Neural progenitor cell (in vitro differentiated cells): ENCODE data around the gene ZNF266. TPM values are rescaled to one million over a fixed set of nuclear protein-coding genes. Genes with fewer than 3 reads are reported as not detected.

Experiments used
- DNase-seq: peaks from one replicate; pipeline ENCODE4 v3.0.0-alpha.2; 2016; ENCODE audit warnings: low spot score
- H2AFZ ChIP-seq: fragments of 200-600 bp; sonication (generic); replicated peaks from 2 replicates; pipeline ENCODE4 v1.6.1; 2016; ENCODE audit warnings: antibody characterized with exemption
- H3F3A ChIP-seq: fragments of 200-600 bp; sonication (generic); 2 replicates; pipeline ENCODE4 v1.6.1; 2016; ENCODE audit warnings: antibody characterized with exemption, low read depth
- H3K27ac ChIP-seq: fragments of 200-600 bp; sonication (generic); 2 replicates; pipeline ENCODE4 v1.5.1; 2016; ENCODE audit warnings: mild to moderate bottlenecking
- H3K27me3 ChIP-seq: fragments of 200-600 bp; sonication (generic); 2 replicates; pipeline ENCODE4 v1.6.1; 2016; ENCODE audit warnings: mild to moderate bottlenecking, moderate library complexity
- H3K36me3 ChIP-seq: fragments of 200-600 bp; sonication (generic); 2 replicates; pipeline ENCODE4 v1.5.1; 2016
- H3K4me1 ChIP-seq: fragments of 200-600 bp; sonication (generic); 2 replicates; pipeline ENCODE4 v1.6.1; 2016; ENCODE audit warnings: mixed run types
- H3K4me2 ChIP-seq: fragments of 200-600 bp; sonication (generic); 2 replicates; pipeline ENCODE4 v1.6.1; 2016
- H3K4me3 ChIP-seq: fragments of 200-600 bp; sonication (generic); 2 replicates; pipeline ENCODE4 v1.5.1; 2016
- H3K79me2 ChIP-seq: fragments of 200-600 bp; sonication (generic); 2 replicates; pipeline ENCODE4 v1.6.1; 2016; ENCODE audit warnings: low read depth
- H3K9ac ChIP-seq: fragments of 200-600 bp; sonication (generic); 2 replicates; pipeline ENCODE4 v1.6.1; 2016
- H3K9me3 ChIP-seq: fragments of 200-600 bp; sonication (generic); 2 replicates; pipeline ENCODE4 v1.5.1; 2016; ENCODE audit warnings: low read depth
- H4K20me1 ChIP-seq: fragments of 200-600 bp; sonication (generic); 2 replicates; pipeline ENCODE4 v1.6.1; 2016; ENCODE audit warnings: low read depth
- H3K27ac Mint-ChIP-seq: 3 replicates; pipeline ENCODE4 v1.8.0; 2021; ENCODE audit warnings: mixed read lengths
- H3K27me3 Mint-ChIP-seq: 2 replicates; pipeline ENCODE4 v1.8.0; 2022; ENCODE audit warnings: low read depth, mild to moderate bottlenecking, inconsistent platforms, moderate library complexity, mixed read lengths; ENCODE audit not compliant: insufficient read depth
- H3K36me3 Mint-ChIP-seq: 3 replicates; pipeline ENCODE4 v1.8.0; 2021; ENCODE audit warnings: mixed read lengths
- H3K4me1 Mint-ChIP-seq: 3 replicates; pipeline ENCODE4 v1.8.0; 2021; ENCODE audit warnings: mixed read lengths
- H3K4me3 Mint-ChIP-seq: 3 replicates; pipeline ENCODE4 v1.8.0; 2021; ENCODE audit warnings: mild to moderate bottlenecking, moderate library complexity, mixed read lengths
- H3K9me3 Mint-ChIP-seq: 3 replicates; pipeline ENCODE4 v1.8.0; 2020; ENCODE audit warnings: mixed read lengths
- EZH2 ChIP-seq: fragments of 200-600 bp; sonication (generic); IDR thresholded peaks from 2 replicates; pipeline ENCODE4 v1.6.1; 2017; ENCODE audit warnings: antibody characterized with exemption, mild to moderate bottlenecking, moderate library complexity
- EZH2phosphoT487 ChIP-seq: fragments of 200-600 bp; sonication (generic); IDR thresholded peaks from 2 replicates; pipeline ENCODE4 v1.6.1; 2017; ENCODE audit warnings: antibody characterized with exemption
- total RNA-seq: library from RNA; depleted of rRNA; stranded (reverse); fragments of >200 nt; gene quantifications from 2 replicates; pipeline ENCODE4 v1.2.3, GENCODE V29; 2015; ENCODE audit warnings: low replicate concordance
- TF ChIP-seq, protein P1 (sequence below): fragments of 200-600 bp; sonication (generic); IDR thresholded peaks from 2 replicates; pipeline ENCODE4 v1.5.1; 2017; ENCODE audit warnings: antibody characterized with exemption, mild to moderate bottlenecking

Gene ZNF266
- total RNA-seq, result 35.1 and 46.2 TPM in 2 replicates

DNA sequence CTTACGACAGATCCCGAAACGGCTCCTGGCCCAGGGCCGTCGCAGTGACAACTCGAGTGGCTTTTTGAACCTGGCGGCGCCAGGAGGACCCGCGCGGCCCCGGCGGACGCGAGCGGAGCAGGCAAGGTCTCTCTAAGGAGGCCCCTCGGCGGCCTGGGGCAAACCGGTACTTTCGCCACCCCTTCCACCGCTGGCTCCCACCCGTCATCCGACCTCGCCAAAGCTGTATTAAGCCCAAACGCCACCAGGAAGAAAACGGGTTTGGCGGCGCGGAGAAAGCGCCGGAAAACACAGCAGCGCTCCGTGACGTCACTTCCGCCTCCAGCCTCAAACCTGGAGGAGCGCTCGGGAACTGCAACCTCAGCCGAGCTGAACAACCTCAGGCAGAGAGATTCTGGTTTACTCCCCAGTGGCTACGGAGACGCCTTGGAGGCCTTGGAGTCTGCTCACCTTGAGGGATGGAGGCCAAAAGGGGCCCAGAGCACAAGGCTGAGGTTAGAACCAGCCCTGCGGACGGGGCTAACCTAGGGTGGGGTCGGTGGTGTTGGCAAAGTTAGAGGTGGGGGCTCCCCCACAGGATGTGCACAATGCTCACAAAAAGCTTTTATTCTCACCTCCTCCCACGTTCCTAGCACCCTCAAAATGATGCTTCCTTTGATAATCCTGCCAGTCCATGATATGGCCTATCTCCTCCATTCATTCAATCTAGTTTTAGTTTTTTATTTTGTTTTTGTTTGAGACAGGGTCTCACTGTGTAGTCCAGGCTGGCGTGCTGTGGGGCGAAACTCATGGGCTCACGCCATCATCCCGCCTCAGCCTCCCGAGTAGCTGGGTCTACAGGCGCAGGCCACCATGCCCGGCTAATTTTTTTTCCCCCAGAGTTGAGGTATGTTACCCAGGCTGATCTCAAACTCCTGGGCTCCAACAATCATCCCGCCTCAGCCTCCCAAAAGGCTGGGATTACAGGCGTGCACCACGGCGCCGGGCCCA is at the start of gene ZNF266:
Gene ZNF266, minus strand, starts transcription at position 295 of the 990 bp plus-strand sequence. CDS start 15,484 bp downstream, outside the sequence.
- TF ChIP-seq EZH2 (peak; percentile 35), EZH2phosphoT487 (no peak)
- TF ChIP-seq, protein P1, sequence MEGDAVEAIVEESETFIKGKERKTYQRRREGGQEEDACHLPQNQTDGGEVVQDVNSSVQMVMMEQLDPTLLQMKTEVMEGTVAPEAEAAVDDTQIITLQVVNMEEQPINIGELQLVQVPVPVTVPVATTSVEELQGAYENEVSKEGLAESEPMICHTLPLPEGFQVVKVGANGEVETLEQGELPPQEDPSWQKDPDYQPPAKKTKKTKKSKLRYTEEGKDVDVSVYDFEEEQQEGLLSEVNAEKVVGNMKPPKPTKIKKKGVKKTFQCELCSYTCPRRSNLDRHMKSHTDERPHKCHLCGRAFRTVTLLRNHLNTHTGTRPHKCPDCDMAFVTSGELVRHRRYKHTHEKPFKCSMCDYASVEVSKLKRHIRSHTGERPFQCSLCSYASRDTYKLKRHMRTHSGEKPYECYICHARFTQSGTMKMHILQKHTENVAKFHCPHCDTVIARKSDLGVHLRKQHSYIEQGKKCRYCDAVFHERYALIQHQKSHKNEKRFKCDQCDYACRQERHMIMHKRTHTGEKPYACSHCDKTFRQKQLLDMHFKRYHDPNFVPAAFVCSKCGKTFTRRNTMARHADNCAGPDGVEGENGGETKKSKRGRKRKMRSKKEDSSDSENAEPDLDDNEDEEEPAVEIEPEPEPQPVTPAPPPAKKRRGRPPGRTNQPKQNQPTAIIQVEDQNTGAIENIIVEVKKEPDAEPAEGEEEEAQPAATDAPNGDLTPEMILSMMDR, result peak; percentile 46
- peaks cover 21% of the 10 kb centered on the region for H3K36me3 ChIP-seq
- no peaks in the 10 kb centered on the region for H4K20me1 ChIP-seq
- H2AFZ ChIP-seq, result peak within 1 kb of the TSS; percentile 99
- H3K4me3 ChIP-seq, result peak within 1 kb of the TSS; percentile 70
- Mint-ChIP-seq H3K4me1 (peaks cover 13% of the 10 kb centered on the region), H3K9me3 (peaks cover 31% of the 10 kb centered on the region), H3K27ac (peak within 1 kb of the TSS; percentile 97), H3K27me3 (peaks cover 3% of the 10 kb centered on the region), H3K36me3 (peaks cover 39% of the 10 kb centered on the region), H3K4me3 (peak within 1 kb of the TSS; percentile 95)
- H3K27me3 ChIP-seq, result no peaks in the 10 kb centered on the region
- peaks cover 7% of the 10 kb centered on the region for H3K4me1 ChIP-seq
- H3K9me3 ChIP-seq, result no peaks in the 10 kb centered on the region
- peaks cover 38% of the 10 kb centered on the region for H3K79me2 ChIP-seq
- H3K4me2 ChIP-seq, result peak within 1 kb of the TSS; percentile 92
- peak within 1 kb of the TSS; percentile 82 for H3K9ac ChIP-seq
- H3F3A ChIP-seq, result no peaks in the 10 kb centered on the region
- H3K27ac ChIP-seq, result peak within 1 kb of the TSS; percentile 42
- peak; percentile 96 for DNase-seq

DNA sequence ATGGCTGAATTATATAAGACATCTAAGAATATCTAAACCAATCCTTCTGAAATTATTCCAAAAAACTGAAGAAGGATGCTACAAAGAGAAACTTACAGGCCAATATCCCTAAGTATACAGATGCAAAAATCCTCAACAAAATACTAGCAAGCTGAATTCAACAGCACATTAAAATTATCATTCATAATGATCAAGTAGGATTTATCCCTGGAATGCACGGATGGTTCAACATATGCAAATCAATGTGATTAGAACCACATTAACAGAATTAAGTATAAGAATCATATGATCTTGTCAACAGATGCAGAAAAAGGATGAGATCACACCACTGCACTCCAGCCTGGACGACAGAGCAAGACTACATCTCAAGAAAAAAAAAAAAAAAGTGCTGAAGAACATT is 49.8 kb upstream of the ZNF266 start:
- Histone ChIP-seq H3K9me3 (peaks cover 14% of the 10 kb centered on the region), H3K4me2 (no peak overlapping the region), H4K20me1 (no peaks in the 10 kb centered on the region), H3K9ac (no peak overlapping the region), H3K27me3 (no peaks in the 10 kb centered on the region), H3F3A (no peaks in the 10 kb centered on the region), H3K4me3 (no peak overlapping the region), H3K36me3 (no peaks in the 10 kb centered on the region), H3K79me2 (no peaks in the 10 kb centered on the region), H3K27ac (no peak overlapping the region), H2AFZ (no peak overlapping the region), H3K4me1 (no peaks in the 10 kb centered on the region)
- peaks cover 2% of the 10 kb centered on the region for H3K27me3 Mint-ChIP-seq
- no peak overlapping the region for H3K4me3 Mint-ChIP-seq
- H3K4me1 Mint-ChIP-seq, result no peaks in the 10 kb centered on the region
- no peak overlapping the region for H3K27ac Mint-ChIP-seq
- peaks cover 3% of the 10 kb centered on the region for H3K36me3 Mint-ChIP-seq
- no peak for TF ChIP-seq EZH2
- TF ChIP-seq EZH2phosphoT487, result no peak
- TF ChIP-seq, protein P1, result no peak
- DNase-seq, result no peak
- H3K9me3 Mint-ChIP-seq, result peaks cover 54% of the 10 kb centered on the region

DNA sequence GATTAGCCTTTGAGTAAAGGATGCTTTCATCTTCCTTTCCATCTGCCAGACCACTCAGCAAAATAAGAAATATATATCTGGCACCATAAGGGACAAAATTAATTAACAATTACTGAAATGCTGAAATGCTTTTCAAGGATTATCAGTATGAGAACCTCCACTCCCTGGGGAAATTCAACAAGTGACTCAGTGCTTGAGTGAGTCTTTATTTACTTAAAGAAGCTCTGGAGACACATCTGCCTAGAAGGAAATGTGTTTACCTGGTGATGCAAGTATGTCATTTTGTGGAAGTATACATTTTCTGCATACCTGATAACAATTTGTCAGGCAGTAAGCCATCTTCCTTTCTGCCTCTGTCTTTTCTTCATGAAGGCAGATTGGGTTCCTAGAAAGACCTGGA is 39.6 kb upstream of the ZNF266 start:
- TF ChIP-seq, protein P1, result no peak
- TF ChIP-seq EZH2 (no peak), EZH2phosphoT487 (no peak)
- no peaks in the 10 kb centered on the region for H3K36me3 Mint-ChIP-seq
- Histone ChIP-seq H3K27me3 (no peaks in the 10 kb centered on the region), H3K79me2 (no peaks in the 10 kb centered on the region), H2AFZ (no peak overlapping the region), H3K9ac (no peak overlapping the region), H3K9me3 (peaks cover 17% of the 10 kb centered on the region), H3K27ac (no peak overlapping the region), H3F3A (no peaks in the 10 kb centered on the region), H3K4me2 (no peak overlapping the region), H3K36me3 (no peaks in the 10 kb centered on the region), H4K20me1 (no peaks in the 10 kb centered on the region), H3K4me1 (no peaks in the 10 kb centered on the region), H3K4me3 (no peak overlapping the region)
- H3K27me3 Mint-ChIP-seq, result peaks cover 7% of the 10 kb centered on the region
- DNase-seq, result no peak
- H3K9me3 Mint-ChIP-seq, result peaks cover 36% of the 10 kb centered on the region
- no peaks in the 10 kb centered on the region for H3K4me1 Mint-ChIP-seq
- no peak overlapping the region for H3K27ac Mint-ChIP-seq
- no peak overlapping the region for H3K4me3 Mint-ChIP-seq
